Thyroid gland (tissue), 4 donors: ENCODE measurements around the gene PRR33. TPM values are rescaled to one million over a fixed set of nuclear protein-coding genes. Genes with fewer than 3 reads are reported as not detected.

Source experiments
- DNase-seq, 2 donors: peaks; one replicate each; pipeline ENCODE4 v3.0.0-alpha.2; 2019
- H3K27ac ChIP-seq, 3 donors: fragments of 200-600 bp; sonication (generic); 1 replicate in 2 of 3; 2 replicates in 1 of 3; pipeline ENCODE4 v1.5.1; 2016 to 2019; ENCODE audit warnings: mild to moderate bottlenecking in 1 of 3, moderate library complexity in 1 of 3
- H3K27me3 ChIP-seq: fragments of 200-600 bp; sonication (generic); one replicate; pipeline ENCODE4 v1.5.1; 2019
- H3K36me3 ChIP-seq, 2 donors: fragments of 200-600 bp; sonication (generic); one replicate each; pipeline ENCODE4 v1.5.1; 2016 to 2019
- H3K4me1 ChIP-seq, 2 donors: fragments of 200-600 bp; sonication (generic); one replicate each; pipeline ENCODE4 v1.5.1; 2017 to 2019
- H3K4me3 ChIP-seq, 3 donors: fragments of 200-600 bp; sonication (generic); replicated peaks in 1 of 3; 1 replicate in 2 of 3; 2 replicates in 1 of 3; pipeline ENCODE4 v1.5.1; 2016; ENCODE audit warnings: mild to moderate bottlenecking in 1 of 3
- H3K9me3 ChIP-seq: fragments of 200-600 bp; sonication (generic); one replicate; pipeline ENCODE4 v1.5.1; 2017
- POLR2A ChIP-seq, 2 donors: fragments of 450-650 bp; IDR thresholded peaks; one replicate each; pipeline ENCODE4 v1.6.1; 2017; ENCODE audit warnings: antibody characterized with exemption in 2 of 2, mild to moderate bottlenecking in 2 of 2, moderate library complexity in 1 of 2
- WGBS, 2 donors: methylation state at CpG; one replicate each; pipeline ENCODE4 v1.1.5; 2017; 5-methylcytosine and 5-hydroxymethylcytosine counted together
- intact Hi-C: fragments of 100-400 bp; cut with DNase I; formaldehyde crosslinking; loops from one replicate; pipeline ENCODE4 v1.15.1; 2023
- total RNA-seq, 4 donors: library from RNA; depleted of rRNA; stranded (reverse); fragments of >200 nt; gene quantifications; one replicate each; pipeline ENCODE4 v1.2.3, GENCODE V29; 2016
- TF ChIP-seq, protein P1 (sequence below), 6 experiments: fragments of 200-600 bp in 3 of 6; fragments of 450-650 bp in 3 of 6; sonication (generic) in 3 of 6; IDR thresholded peaks; one replicate each; pipeline ENCODE4 v1.5.1; 2016 to 2019; ENCODE audit warnings: antibody characterized with exemption in 6 of 6, mild to moderate bottlenecking in 2 of 6, inconsistent platforms in 1 of 6, moderate library complexity in 1 of 6

Gene PRR33
- total RNA-seq, 4 donors from 2014 or later = not detected

DNA sequence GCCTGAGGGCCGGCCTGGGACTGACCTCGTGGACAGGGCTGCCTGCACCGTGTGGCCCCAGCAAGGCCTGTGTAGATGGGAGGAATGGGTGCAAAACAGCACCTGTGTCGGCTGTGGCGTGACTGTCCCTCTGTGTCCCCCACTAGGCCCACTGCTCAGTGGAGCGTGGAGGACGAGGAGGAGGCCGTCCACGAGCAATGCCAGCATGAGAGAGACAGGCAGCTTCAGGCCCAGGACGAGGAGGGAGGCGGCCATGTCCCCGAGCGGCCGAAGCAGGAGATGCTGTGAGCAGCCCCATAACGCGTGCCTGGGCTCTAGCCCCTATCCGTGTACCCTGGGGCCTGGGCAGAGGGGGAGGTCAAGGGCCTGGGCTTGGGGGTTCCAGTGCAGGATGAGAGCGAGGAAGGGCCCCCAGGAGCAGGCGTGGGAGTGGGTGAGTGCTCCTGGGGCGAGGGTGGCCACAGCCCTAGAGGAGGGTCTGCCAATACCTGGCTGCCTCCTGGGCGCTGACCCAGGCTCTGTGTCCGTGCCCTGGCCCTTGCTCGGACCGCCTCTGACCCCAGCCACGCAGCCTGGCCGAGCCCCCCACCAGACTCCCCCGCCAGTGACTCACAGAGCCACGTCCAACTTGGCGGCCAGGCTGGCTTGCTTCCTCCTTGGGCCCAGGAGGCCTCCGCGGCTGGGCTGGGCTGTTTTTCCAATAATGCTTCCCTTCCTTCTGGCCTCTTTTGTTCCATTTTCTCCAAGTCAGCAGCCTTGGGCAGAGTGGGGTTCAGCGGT lies 11.6 kb downstream of the PRR33 start:
- intact Hi-C loops = loop anchor here (5.0 kb wide), 1 partner anchor 272 kb away; no protein-coding TSS in a partner anchor
- DNase-seq = no peak
- Histone ChIP-seq H3K36me3 (no peaks in the 10 kb centered on the region), H3K4me1 (peaks cover 5 to 29% of the 10 kb centered on the region in 2 donors), H3K4me3 (no peak overlapping the region), H3K9me3 (no peaks in the 10 kb centered on the region), H3K27ac (peak overlapping the region; percentile 67 to 70 (median 67)), H3K27me3 (no peaks in the 10 kb centered on the region)
- WGBS, 2 donors = 52 to 53% methylated on average over 18 to 22 of the region's 32 CpGs
- TF ChIP-seq, protein P1, sequence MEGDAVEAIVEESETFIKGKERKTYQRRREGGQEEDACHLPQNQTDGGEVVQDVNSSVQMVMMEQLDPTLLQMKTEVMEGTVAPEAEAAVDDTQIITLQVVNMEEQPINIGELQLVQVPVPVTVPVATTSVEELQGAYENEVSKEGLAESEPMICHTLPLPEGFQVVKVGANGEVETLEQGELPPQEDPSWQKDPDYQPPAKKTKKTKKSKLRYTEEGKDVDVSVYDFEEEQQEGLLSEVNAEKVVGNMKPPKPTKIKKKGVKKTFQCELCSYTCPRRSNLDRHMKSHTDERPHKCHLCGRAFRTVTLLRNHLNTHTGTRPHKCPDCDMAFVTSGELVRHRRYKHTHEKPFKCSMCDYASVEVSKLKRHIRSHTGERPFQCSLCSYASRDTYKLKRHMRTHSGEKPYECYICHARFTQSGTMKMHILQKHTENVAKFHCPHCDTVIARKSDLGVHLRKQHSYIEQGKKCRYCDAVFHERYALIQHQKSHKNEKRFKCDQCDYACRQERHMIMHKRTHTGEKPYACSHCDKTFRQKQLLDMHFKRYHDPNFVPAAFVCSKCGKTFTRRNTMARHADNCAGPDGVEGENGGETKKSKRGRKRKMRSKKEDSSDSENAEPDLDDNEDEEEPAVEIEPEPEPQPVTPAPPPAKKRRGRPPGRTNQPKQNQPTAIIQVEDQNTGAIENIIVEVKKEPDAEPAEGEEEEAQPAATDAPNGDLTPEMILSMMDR (IDR thresholded peaks at IDR 0.05) = no peak
- no peak for TF ChIP-seq POLR2A (IDR thresholded peaks at IDR 0.05)

DNA sequence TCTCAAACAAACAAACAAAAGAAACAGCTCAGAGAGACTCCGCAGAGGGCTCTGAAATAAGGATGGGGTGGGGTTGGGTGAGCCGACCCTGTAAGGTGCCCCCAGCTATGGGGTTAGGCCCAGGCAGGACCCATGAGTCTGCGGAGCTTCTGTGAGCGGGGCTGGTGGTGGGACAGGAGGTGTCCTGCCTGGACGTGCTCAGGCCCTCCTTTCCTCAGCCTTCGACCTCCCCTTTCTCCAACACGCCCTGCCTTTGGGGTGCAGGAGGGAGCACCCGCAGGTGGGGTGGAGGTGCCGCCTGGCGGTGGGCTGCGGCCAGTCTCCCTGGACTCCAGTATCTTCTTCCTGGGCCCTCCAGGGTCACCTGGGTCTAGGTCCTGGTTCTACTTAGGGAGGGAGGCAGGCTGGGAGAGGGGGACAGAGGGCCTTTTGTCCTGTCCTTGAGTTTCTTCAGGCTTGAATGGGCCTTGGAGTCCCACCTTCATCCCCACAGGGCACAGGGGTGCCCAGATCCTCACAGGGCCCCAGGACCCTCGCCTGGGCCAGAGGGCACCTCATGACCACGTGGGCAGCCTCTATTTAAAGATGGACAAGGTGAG lies 12.3 kb downstream of the PRR33 start:
- Histone ChIP-seq H3K9me3 (no peaks in the 10 kb centered on the region), H3K4me3 (no peak overlapping the region), H3K36me3 (no peaks in the 10 kb centered on the region), H3K27ac (no peak overlapping the region), H3K4me1 (peaks cover 5 to 29% of the 10 kb centered on the region in 2 donors), H3K27me3 (no peaks in the 10 kb centered on the region)
- 87 to 92% methylated on average over 4 to 11 of the region's 13 CpGs for WGBS, 2 donors
- intact Hi-C loops = no loop called here
- TF ChIP-seq POLR2A (IDR thresholded peaks at IDR 0.05) = no peak
- TF ChIP-seq, protein P1 (IDR thresholded peaks at IDR 0.05) = no peak
- no peak for DNase-seq

- intact Hi-C loops = no loop called here
These were observed 13.3 kb downstream of the PRR33 start for GRCh38 chr11:1878137-1879031.

GRCh38 chr11:1877211-1878136 lies 14.2 kb downstream of the PRR33 start:
- Histone ChIP-seq H3K27ac (no peak overlapping the region), H3K9me3 (no peaks in the 10 kb centered on the region)
- DNase-seq = peak in 1 of 2 donors; percentile 29

More at GRCh38 chr11:1878137-1879031, 13.3 kb downstream of the PRR33 start:
- no peak for TF ChIP-seq POLR2A (IDR thresholded peaks at IDR 0.05)
- TF ChIP-seq, protein P1 (IDR thresholded peaks at IDR 0.05) = no peak
- no peaks in the 10 kb centered on the region for H3K27me3 ChIP-seq
- no peaks in the 10 kb centered on the region for H3K9me3 ChIP-seq
- H3K36me3 ChIP-seq = no peaks in the 10 kb centered on the region
- DNase-seq = no peak
- H3K4me1 ChIP-seq = peaks cover 5 to 29% of the 10 kb centered on the region in 2 donors
- 84 to 92% methylated on average over 29 to 30 of the region's 30 CpGs for WGBS, 2 donors
- no peak overlapping the region for H3K4me3 ChIP-seq
- no peak overlapping the region for H3K27ac ChIP-seq

More at GRCh38 chr11:1877211-1878136, 14.2 kb downstream of the PRR33 start:
- Histone ChIP-seq H3K27me3 (no peaks in the 10 kb centered on the region), H3K36me3 (no peaks in the 10 kb centered on the region), H3K4me3 (no peak overlapping the region), H3K4me1 (peaks cover 5 to 29% of the 10 kb centered on the region in 2 donors)
- intact Hi-C loops = no loop called here
- 42 to 83% methylated on average over 10 to 12 of the region's 33 CpGs for WGBS, 2 donors
- no peak for TF ChIP-seq POLR2A (IDR thresholded peaks at IDR 0.05)
- TF ChIP-seq, protein P1 (IDR thresholded peaks at IDR 0.05) = no peak
